ENCODE data around the gene PRTG. TPM values are rescaled to one million over a fixed set of nuclear protein-coding genes. Genes with fewer than 3 reads are reported as not detected.

PRTG gene
- total and polyA plus RNA-seq, 2 of the 13 experiments (the other 11 are each of a cell fraction or from before 2014, with no cell fraction given) = 13.2 to 22.3 TPM

DNA sequence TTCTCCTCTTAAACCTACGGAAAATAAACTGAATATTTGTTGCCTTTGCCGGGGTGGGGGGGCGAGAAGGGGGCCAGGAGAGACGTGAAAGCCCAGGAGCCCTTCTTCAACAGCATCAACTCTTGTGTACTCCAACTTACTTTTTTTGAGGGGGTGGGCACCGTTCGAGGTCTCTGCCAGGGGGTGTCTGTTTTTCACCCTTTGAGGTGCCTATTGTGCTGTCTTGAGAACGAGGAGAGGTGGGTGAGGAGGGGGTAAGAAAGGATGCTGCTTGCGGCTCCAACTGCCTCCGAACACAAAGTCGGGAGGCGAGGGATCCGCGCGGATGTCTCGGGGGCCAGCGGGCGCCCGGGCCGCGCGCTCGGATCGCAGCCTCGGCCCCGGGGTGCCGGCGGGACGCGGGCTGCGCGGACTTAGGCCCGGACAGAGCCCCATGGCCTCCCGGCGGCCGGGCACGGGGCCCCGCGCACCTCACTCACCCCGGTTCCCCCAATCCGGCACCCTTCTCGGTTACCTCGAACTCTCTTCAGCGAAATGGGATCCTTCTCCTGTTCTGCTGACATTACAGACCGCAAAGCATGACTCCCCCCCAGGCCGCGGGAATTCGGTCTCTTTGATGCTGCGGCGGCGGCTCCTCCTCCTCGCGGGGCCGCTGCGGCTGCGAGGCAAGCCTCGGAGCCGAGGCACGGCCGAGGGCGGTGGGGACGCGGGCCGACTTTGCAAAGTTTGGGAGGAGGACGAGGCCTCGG, 155.5 kb downstream of the PRTG start:
- peak; percentile 31 for DNase-seq (ENCODE audit: low spot score)
- WGBS (ENCODE audit: low lambda C conversion rate) = 17% methylated on average over 19 of the region's 65 CpGs
- ATAC-seq = peak; percentile 74
- Histone ChIP-seq H3K36me3 (replicated peaks in 1 of 2; ENCODE audit: control insufficient read depth in 1 of 2, insufficient read depth in 2 of 2, low read length in 2 of 2) (no peaks in the 10 kb centered on the region), H3K4me1 (ENCODE audit: insufficient read depth, low read length) (peaks cover 13% of the 10 kb centered on the region), H2AFZ (ENCODE audit: low read length) (no peak overlapping the region), H3K27ac (ENCODE audit: extremely low read length, insufficient read depth, low read length) (no peak overlapping the region), H3K79me2 (ENCODE audit: insufficient read depth, low read length) (no peaks in the 10 kb centered on the region), H4K20me1 (ENCODE audit: insufficient read depth, low read length) (no peaks in the 10 kb centered on the region), H3K9ac (ENCODE audit: insufficient read depth, low read depth, low read length) (peak overlapping the region; percentile 62), H3K4me2 (ENCODE audit: low read depth, low read length) (peak overlapping the region; percentile 88), H3K27me3 (ENCODE audit: control insufficient read depth in 1 of 2, insufficient read depth in 2 of 2, low read length in 2 of 2) (peaks cover 6 to 21% of the 10 kb centered on the region in 2 experiments; a peak in 4 of 5 replicates), H3K9me3 (ENCODE audit: low read length) (no peaks in the 10 kb centered on the region), H3K4me3 (replicated peaks in 1 of 3; ENCODE audit: insufficient read depth in 1 of 3, low read depth in 2 of 3, low read length in 3 of 3) (peak overlapping the region; percentile 61 to 72 (median 64); a peak in 5 of 6 replicates)
- FAIRE-seq = no peak
- no TSS peak for BruUV-seq (replicated peaks)
- POLR2A ChIA-PET = no interaction called here
- CTCF ChIA-PET (ENCODE audit: low intra/inter-chr PET ratio, low total read pairs) = no interaction called here
- in situ Hi-C loops (cut with HindIII; ENCODE audit: extremely low pct_ligation_motif_present, low pct_unique_long_range_greater_than_20kb) (no loop called here), intact Hi-C loops (cut with micrococcal nuclease; ENCODE audit: unreplicated experiment) (no loop called here)
- TF ChIP-seq ZNF451 (CRISPR knock-in tag; IDR thresholded peaks at IDR 0.05) (no peak), RFX3 (CRISPR knock-in tag; IDR thresholded peaks at IDR 0.05) (no peak), ZKSCAN1 (IDR thresholded peaks at IDR 0.05; ENCODE audit: low read length) (no peak), TBX2 (CRISPR knock-in tag; IDR thresholded peaks at IDR 0.05; ENCODE audit: borderline replicate concordance) (no peak), ZSCAN21 (CRISPR knock-in tag; IDR thresholded peaks at IDR 0.05; ENCODE audit: borderline replicate concordance) (0 out of 2 replicates have a peak, but pooled peaks have one; percentile 36), ZNF124 (CRISPR knock-in tag; IDR thresholded peaks at IDR 0.05) (no peak), ZNF737 (CRISPR knock-in tag; IDR thresholded peaks at IDR 0.05; ENCODE audit: borderline replicate concordance) (no peak), MAFF (IDR thresholded peaks at IDR 0.05; ENCODE audit: low read depth, low read length) (no peak), HNRNPLL (IDR thresholded peaks at IDR 0.05; ENCODE audit: low read depth, low read length, poor library complexity, severe bottlenecking) (peak; percentile 27), ZNF816 (CRISPR knock-in tag; IDR thresholded peaks at IDR 0.05; ENCODE audit: borderline replicate concordance) (no peak), GABPB1 (CRISPR knock-in tag; IDR thresholded peaks at IDR 0.05) (peak; percentile 33; the same call in 1 of the 2 replicates), MIER3 (CRISPR knock-in tag; IDR thresholded peaks at IDR 0.05; ENCODE audit: borderline replicate concordance) (no peak), HMG20A (CRISPR knock-in tag; IDR thresholded peaks at IDR 0.05; ENCODE audit: borderline replicate concordance) (no peak)
- TF ChIP-seq, protein P1, sequence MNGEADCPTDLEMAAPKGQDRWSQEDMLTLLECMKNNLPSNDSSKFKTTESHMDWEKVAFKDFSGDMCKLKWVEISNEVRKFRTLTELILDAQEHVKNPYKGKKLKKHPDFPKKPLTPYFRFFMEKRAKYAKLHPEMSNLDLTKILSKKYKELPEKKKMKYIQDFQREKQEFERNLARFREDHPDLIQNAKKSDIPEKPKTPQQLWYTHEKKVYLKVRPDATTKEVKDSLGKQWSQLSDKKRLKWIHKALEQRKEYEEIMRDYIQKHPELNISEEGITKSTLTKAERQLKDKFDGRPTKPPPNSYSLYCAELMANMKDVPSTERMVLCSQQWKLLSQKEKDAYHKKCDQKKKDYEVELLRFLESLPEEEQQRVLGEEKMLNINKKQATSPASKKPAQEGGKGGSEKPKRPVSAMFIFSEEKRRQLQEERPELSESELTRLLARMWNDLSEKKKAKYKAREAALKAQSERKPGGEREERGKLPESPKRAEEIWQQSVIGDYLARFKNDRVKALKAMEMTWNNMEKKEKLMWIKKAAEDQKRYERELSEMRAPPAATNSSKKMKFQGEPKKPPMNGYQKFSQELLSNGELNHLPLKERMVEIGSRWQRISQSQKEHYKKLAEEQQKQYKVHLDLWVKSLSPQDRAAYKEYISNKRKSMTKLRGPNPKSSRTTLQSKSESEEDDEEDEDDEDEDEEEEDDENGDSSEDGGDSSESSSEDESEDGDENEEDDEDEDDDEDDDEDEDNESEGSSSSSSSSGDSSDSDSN (CRISPR knock-in tag; IDR thresholded peaks at IDR 0.05) = peak; percentile 37; the same call in 1 of the 2 replicates
- TF ChIP-seq, protein P2, sequence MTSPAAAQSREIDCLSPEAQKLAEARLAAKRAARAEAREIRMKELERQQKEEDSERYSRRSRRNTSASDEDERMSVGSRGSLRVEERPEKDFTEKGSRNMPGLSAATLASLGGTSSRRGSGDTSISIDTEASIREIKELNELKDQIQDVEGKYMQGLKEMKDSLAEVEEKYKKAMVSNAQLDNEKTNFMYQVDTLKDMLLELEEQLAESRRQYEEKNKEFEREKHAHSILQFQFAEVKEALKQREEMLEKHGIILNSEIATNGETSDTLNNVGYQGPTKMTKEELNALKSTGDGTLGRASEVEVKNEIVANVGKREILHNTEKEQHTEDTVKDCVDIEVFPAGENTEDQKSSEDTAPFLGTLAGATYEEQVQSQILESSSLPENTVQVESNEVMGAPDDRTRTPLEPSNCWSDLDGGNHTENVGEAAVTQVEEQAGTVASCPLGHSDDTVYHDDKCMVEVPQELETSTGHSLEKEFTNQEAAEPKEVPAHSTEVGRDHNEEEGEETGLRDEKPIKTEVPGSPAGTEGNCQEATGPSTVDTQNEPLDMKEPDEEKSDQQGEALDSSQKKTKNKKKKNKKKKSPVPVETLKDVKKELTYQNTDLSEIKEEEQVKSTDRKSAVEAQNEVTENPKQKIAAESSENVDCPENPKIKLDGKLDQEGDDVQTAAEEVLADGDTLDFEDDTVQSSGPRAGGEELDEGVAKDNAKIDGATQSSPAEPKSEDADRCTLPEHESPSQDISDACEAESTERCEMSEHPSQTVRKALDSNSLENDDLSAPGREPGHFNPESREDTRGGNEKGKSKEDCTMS (CRISPR knock-in tag; conservative IDR thresholded peaks at IDR 0.05) = no peak
- TF ChIP-seq, protein P3, sequence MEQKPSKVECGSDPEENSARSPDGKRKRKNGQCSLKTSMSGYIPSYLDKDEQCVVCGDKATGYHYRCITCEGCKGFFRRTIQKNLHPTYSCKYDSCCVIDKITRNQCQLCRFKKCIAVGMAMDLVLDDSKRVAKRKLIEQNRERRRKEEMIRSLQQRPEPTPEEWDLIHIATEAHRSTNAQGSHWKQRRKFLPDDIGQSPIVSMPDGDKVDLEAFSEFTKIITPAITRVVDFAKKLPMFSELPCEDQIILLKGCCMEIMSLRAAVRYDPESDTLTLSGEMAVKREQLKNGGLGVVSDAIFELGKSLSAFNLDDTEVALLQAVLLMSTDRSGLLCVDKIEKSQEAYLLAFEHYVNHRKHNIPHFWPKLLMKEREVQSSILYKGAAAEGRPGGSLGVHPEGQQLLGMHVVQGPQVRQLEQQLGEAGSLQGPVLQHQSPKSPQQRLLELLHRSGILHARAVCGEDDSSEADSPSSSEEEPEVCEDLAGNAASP (CRISPR knock-in tag; IDR thresholded peaks at IDR 0.05; ENCODE audit: borderline replicate concordance) = no peak
- TF ChIP-seq, protein P4, sequence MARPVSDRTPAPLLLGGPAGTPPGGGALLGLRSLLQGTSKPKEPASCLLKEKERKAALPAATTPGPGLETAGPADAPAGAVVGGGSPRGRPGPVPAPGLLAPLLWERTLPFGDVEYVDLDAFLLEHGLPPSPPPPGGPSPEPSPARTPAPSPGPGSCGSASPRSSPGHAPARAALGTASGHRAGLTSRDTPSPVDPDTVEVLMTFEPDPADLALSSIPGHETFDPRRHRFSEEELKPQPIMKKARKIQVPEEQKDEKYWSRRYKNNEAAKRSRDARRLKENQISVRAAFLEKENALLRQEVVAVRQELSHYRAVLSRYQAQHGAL (CRISPR knock-in tag; IDR thresholded peaks at IDR 0.05; ENCODE audit: not compliant biosample characterization) = no peak

Data from HepG2 (cell line).